ENCODE results near the gene REPIN1. TPM values are rescaled to one million over a fixed set of nuclear protein-coding genes. Genes with fewer than 3 reads are reported as not detected.

The REPIN1 gene
- total RNA-seq, 4 donors from 2014 or later, result 9.7 to 80.8 (median 37.9) TPM

GRCh38 chr7:150357270-150357669 is 11.4 kb upstream of the REPIN1 start:
- H3K27ac ChIP-seq, result no peak overlapping the region
- H3K36me3 ChIP-seq, result no peaks in the 10 kb centered on the region
- intact Hi-C loops (cut with DNase I; ENCODE audit: low total_unique reads), result loop anchor here (5.0 kb wide), 1 partner anchor 65 kb away; no protein-coding TSS in a partner anchor
- no peak for DNase-seq
- H3K27me3 ChIP-seq, result no peaks in the 10 kb centered on the region
- no peak overlapping the region for H3K4me3 ChIP-seq
- H3K4me1 ChIP-seq, result no peaks in the 10 kb centered on the region
- TF ChIP-seq CTCF (IDR thresholded peaks at IDR 0.05) (no peak), POLR2A (IDR thresholded peaks at IDR 0.05) (no peak)
- H3K9me3 ChIP-seq, result no peaks in the 10 kb centered on the region

GRCh38 chr7:150357771-150358427 is 10.7 kb upstream of the REPIN1 start:
- Histone ChIP-seq H3K27me3 (no peaks in the 10 kb centered on the region), H3K27ac (no peak overlapping the region), H3K4me1 (no peaks in the 10 kb centered on the region), H3K9me3 (no peaks in the 10 kb centered on the region), H3K36me3 (no peaks in the 10 kb centered on the region), H3K4me3 (no peak overlapping the region)
- TF ChIP-seq CTCF (IDR thresholded peaks at IDR 0.05) (no peak), POLR2A (IDR thresholded peaks at IDR 0.05) (no peak)
- no peak for DNase-seq
- intact Hi-C loops (cut with DNase I; ENCODE audit: low total_unique reads), result loop anchor here (5.0 kb wide), 1 partner anchor 64 kb away; no protein-coding TSS in a partner anchor

- H3K4me1 ChIP-seq, result no peaks in the 10 kb centered on the region
- no peak for TF ChIP-seq CTCF (IDR thresholded peaks at IDR 0.05)
- no peak for TF ChIP-seq POLR2A (IDR thresholded peaks at IDR 0.05)
- DNase-seq, result no peak
- no peaks in the 10 kb centered on the region for H3K9me3 ChIP-seq
- no peaks in the 10 kb centered on the region for H3K27me3 ChIP-seq
- intact Hi-C loops (cut with DNase I; ENCODE audit: low total_unique reads), result loop anchor here (5.0 kb wide), 1 partner anchor 64 kb away; no protein-coding TSS in a partner anchor
- H3K4me3 ChIP-seq, result no peak overlapping the region
- no peak overlapping the region for H3K27ac ChIP-seq
- no peaks in the 10 kb centered on the region for H3K36me3 ChIP-seq
Observed at GRCh38 chr7:150358433-150358832, 10.2 kb upstream of the REPIN1 start.

- Histone ChIP-seq H3K27ac (no peak overlapping the region), H3K36me3 (no peaks in the 10 kb centered on the region), H3K4me1 (no peaks in the 10 kb centered on the region), H3K9me3 (no peaks in the 10 kb centered on the region), H3K27me3 (no peaks in the 10 kb centered on the region), H3K4me3 (no peak overlapping the region)
- intact Hi-C loops (cut with DNase I; ENCODE audit: low total_unique reads), result loop anchor here (5.0 kb wide), 1 partner anchor 63 kb away; no protein-coding TSS in a partner anchor
- TF ChIP-seq CTCF (IDR thresholded peaks at IDR 0.05) (no peak), POLR2A (IDR thresholded peaks at IDR 0.05) (no peak)
- no peak for DNase-seq
Observed at GRCh38 chr7:150358988-150359621, 9.5 kb upstream of the REPIN1 start.
